HG03025 (cell line): Measurements from ENCODE around the gene UGT1A10.

Experiments
- ATAC-seq: cut with Tn5 transposase; IDR thresholded peaks from one replicate; pipeline ENCODE4 v1.9.1; 2021; ENCODE audit warnings: mild to moderate bottlenecking, moderate library complexity; ENCODE audit not compliant: unreplicated experiment, low FRiP score

UGT1A10 gene

GRCh38 chr2:233768076-233768475 lies 131.8 kb downstream of the UGT1A10 start:
- no peak for ATAC-seq

DNA sequence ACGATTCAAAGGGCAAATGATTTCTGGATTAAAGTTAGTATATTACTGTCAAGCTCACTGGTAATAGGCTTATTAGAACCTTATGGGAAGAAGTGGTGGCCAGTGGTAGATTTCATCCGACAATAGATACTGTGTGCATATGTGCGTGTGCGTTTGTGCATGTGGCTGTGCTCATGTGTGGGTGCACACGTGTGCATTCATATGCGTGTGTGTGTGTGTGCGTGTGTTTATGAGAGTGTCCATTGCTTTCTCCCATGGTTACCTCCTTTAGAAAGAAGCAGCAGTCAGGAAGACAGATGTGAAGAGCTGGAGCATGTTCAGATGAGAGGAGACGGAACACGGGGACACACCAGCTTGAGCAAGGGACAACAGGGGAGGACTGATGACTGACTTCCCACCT lies 133.0 kb downstream of the UGT1A10 start:
- no peak for ATAC-seq

GRCh38 chr2:233772153-233772552 lies 135.9 kb downstream of the UGT1A10 start:
- no peak for ATAC-seq

GRCh38 chr2:233772583-233772982 lies 136.3 kb downstream of the UGT1A10 start:
- no peak for ATAC-seq

- ATAC-seq: no peak
Measured at GRCh38 chr2:233773854-233774253, 137.6 kb downstream of the UGT1A10 start.

DNA sequence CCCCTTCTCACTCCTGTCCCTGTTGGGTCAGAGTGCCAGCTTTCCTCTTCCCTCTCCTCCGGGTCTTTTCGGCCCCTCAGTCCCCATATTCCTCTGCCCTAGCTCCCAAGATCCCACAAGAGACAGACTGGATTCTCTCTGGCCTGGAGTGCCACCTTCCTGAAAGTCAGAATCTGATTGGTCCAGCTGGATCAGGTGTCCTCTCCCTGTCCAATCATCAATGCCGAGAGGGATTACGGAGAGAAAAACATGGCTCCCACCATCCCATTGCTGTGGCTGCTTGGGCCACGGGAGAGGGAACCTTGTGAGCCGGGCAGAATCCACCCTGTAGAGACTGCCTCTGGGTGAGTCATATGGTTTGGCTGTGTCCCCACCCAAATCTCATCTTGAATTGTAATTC lies 139.2 kb downstream of the UGT1A10 start:
- no peak for ATAC-seq

DNA sequence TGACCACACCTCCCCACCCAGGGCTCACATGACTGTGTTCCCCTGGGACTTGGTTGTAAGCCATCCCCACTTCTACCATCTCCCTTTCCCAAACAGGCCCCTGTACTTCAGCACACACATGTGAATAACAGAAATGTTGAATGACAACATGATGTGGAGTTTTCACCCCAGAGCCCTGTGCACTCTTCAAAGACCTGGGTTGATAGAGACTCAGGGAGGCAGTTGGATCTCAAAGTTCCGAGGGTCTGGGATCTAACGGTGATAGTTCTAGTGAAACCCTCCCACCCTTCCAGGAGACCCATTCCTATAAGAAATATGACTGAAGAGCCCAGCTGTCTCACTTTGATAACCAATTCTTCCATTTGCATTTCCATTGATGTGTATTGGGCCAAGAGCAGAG lies 141.8 kb downstream of the UGT1A10 start, which contains the start of gene MROH2A:
Gene MROH2A, plus strand, starts transcription at position 301 of the 400 bp plus-strand sequence. CDS start 1,029 bp downstream, outside the sequence.
- no peak for ATAC-seq

DNA sequence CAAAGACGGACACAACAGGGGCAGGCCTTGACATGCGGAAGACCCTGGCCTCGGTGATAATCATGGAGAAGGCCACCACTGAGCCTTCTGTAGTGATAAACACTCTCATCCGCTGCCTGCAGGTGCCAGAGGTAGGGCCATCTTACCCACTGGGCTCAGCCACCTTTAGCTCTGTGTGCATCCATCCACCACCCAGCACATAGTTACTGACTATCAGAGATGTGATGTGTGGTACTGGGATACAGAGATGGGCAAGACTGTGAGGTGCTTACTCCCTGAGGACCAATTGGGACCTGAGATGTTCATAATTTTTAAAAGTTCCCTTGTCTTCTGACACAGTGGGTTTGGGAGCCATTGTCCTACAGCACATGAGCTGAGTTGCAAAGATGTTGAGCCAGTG lies 143.5 kb downstream of the UGT1A10 start:
- no peak for ATAC-seq

DNA sequence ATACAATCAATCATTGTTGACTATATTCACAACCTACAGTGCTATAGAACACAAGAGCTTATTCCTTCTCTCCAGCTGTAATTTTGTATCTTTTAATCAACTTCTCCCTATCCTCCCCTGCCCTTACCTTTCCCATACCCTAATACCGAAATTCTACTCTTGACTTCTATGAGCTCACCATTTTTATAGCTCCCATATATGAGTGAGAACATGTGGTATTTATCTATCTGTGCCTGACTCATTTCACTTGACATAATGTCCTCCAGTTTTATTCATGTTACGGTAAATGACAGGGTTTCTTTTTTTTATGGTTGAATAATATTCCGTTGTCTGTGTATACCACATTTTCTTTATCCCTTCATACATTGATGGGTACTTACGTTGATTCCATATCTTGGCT lies 144.5 kb downstream of the UGT1A10 start:
- ATAC-seq: no peak

GRCh38 chr2:233789554-233789953 lies 153.3 kb downstream of the UGT1A10 start:
- no peak for ATAC-seq

GRCh38 chr2:233791151-233791882 lies 155.1 kb downstream of the UGT1A10 start:
- no peak for ATAC-seq

GRCh38 chr2:233791883-233792329 lies 155.7 kb downstream of the UGT1A10 start:
- ATAC-seq: no peak

DNA sequence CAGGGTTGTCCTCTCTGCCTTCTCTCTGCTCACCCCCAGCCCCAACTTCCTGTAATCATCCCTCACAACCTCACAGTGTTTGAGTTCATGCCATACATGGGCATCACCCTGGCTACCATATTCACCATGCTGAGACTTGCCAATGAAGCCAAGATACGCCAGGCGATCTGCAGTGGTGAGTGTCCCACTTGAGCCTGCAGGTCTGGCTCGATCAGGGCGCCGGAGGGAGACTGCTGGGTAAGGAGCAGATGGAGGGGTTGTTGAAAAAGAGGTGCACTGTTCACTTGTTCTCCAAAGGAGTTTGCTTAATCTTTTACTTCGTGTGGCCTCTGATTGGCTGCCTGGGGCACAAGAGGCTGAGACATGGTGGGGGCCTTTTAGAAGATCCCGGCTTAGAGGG lies 156.5 kb downstream of the UGT1A10 start:
- ATAC-seq: no peak

DNA sequence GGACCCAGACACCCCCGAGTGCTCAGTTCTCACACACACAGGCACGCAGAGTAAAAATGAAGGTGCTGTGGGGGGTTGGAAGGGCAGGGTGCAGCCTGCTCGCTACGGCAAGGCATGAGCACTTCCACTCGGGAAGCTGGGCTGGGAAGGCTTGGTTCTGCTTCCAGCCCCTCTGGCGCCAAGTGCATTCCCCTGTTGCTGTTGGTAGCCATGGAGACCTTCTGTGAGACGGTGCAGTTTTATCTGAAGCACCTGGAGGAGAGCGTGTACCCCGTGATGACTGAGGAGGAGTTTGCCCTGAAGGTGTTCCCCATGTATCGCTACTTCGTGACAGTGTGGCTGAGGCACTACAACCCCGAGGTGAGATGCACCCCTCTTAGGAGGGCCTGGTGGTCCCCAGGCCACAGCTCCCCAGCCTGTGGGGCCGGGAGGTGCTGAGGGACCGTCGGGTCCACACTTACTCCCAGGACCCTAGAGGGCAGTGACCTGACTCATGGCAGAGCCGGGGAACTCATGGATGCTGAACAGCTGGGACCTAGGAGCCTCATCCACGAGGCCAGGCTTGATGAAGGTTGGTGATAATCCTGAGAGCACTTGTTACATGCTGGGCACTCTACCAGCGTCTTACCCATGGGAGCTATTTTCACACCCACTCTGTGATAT lies 157.3 kb downstream of the UGT1A10 start:
- ATAC-seq: no peak

DNA sequence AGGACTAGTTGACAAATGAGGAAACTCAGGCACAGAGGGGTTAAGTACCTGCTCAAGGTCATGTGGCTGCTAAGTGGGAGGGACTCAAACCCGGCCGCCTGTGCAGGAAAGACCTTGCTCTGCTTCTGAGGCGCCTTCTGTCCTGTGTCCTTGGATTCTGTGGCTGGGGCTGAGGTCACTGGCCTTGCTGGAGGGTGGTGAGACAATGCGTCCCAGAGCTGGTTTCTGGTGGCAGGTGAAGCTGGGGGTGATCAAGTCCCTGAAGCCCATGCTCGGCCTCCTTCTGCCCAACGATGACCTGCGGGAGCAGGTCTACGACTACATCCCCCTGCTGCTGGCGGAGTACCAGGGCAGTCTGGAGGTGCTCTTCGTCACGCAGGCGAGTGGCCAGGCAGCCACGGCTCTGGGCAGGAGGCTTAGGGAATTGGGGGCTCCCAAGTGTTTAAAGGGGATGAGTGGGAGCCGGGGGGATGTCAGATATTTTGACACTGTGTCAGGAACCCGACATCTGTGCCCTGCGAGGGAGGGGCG lies 157.9 kb downstream of the UGT1A10 start:
- no peak for ATAC-seq

DNA sequence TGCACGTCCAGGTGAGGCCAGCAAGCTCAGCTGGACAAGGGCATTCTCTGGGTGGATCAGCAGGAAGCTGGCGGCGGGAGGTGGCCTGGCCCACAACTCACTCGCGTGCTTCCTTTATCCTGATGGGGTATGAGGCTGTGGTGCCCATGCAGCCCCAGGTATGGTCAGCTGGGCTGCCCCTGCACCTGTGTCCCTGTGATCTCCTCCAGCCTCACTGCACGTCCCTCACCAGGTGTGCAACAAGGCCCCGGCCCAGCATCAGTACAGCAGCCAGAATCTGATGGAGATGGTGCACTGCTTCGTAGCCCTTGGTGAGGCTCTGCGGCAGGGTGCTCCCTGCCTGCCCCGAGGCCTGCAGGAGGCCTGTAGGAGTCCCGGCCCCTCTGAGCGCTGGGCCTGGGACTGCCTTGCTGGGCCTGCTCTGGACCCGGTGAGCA lies 159.5 kb downstream of the UGT1A10 start:
- no peak for ATAC-seq

GRCh38 chr2:233796254-233796653 lies 160.0 kb downstream of the UGT1A10 start:
- no peak for ATAC-seq

DNA sequence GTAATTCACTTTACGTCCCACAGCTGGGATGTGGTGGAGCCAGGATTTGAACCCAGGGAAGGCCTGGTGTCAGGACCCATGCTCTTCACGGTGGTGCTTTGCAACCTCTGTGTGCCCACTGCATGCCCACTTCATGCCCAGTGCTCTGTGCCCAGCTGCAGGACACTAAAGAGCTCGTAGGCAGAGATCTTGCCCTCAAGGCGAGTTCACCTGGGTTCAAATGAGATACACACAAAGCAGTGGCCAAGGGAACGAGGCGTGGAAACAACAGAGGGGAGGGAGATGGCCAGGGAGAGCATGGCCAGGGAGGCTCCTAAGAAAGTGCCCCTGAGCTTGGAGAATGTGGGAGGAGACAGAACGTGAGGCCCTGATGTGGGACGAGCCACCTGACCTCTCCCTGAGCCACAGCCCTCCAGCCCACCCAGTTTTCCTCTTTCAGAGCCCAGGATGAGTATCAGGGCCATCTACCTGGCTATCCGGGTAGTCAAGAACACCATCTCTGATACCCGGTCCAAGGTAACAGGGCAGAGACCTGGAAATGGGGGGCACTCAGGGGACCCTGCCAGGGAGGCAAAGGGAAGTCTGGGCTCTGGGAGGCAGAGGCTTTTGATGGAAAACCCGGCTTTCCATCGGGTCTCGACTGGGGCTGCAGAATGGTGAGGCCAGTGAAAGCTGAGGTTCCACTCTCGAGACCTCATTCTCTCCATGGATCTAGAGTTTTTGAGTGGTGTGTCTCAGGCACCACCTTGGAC lies 162.3 kb downstream of the UGT1A10 start:
- ATAC-seq: no peak

- ATAC-seq: no peak
Measured at GRCh38 chr2:233799087-233799665, 162.9 kb downstream of the UGT1A10 start.

DNA sequence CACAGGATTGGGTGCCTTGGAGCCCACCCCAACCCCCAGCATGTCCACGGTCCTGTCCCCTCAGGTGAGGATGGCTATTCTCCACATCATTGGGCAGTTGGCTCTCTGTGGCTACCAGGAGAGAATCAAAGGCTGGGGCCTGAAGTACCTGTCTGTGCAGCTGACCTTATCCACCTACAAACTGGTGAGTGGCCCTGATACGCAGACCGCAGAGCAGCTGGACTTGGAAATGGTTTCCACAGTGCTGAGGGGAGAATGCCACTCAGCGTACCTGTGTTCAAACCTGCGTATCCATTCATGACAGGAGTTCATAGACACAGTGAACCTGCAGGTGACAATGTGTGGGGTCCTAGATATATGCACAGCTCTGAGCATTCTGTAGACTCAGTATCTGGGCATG lies 163.5 kb downstream of the UGT1A10 start:
- ATAC-seq: no peak

- no peak for ATAC-seq
Measured at GRCh38 chr2:233800208-233800607, 164.0 kb downstream of the UGT1A10 start.
